GM19395 (cell line): ENCODE data around the gene TBC1D5.

Experiments used
- ATAC-seq: cut with Tn5 transposase; IDR thresholded peaks from one replicate; pipeline ENCODE4 v1.9.1; 2021; ENCODE audit warnings: mild to moderate bottlenecking, moderate library complexity; ENCODE audit not compliant: unreplicated experiment

The TBC1D5 gene

DNA sequence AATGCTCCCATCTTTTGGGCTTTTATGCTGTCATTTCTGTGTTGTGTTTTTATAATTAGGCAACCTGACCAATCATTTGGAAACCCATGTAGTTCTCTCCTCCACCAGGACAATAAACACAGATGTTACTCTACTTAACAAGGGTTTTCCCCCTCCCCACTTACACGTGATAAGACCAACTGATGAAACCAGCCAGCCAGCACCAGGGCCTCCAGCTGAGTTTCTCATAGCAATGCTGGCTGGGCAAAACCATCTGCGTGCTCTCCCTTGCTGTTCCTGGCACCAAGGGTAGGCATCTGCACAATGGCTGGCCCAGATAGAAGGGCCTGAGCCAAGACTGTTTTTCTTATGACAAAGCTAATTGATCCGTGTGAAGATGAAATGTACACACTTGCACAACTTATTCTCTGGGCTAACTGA, 547.2 kb downstream of the TBC1D5 start:
- ATAC-seq: peak; percentile 88

DNA sequence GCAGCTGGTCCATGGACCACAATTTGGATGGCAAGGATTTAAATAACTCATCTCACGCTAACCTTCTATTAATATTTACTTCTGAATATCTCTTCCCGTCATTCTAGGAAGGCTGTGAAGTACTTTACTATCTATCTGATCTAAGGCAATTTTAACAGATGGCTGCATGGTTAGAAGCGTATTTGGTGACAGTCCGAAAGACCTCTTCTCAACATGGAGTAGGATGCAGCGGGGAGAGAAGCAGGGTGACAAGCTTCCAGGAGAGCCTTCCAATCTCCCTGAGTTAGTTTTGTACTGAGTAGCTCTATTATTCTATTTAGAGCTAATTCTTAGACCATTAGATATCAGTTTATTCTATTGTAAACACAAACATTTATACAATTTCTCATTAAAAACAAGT, 548.3 kb downstream of the TBC1D5 start:
- ATAC-seq: no peak

DNA sequence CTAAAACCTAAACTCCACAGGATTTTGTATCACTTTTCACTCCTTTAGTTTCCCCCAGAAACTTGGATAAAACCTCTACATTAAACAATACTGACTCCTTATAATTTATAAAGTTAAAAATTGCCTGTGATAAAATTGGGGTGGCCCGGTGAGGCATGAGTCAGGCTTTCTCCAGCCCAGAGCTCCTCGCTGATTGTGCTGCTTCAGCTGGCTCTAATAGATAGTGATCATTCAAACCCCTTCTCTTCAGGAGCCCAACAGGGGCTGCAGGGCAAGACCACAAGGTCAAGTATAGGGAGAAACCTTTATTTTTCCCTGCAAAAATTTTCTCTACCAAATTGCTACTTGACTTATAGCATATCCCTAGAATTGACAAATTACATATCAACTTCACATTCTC, 549.4 kb downstream of the TBC1D5 start:
- no peak for ATAC-seq

DNA sequence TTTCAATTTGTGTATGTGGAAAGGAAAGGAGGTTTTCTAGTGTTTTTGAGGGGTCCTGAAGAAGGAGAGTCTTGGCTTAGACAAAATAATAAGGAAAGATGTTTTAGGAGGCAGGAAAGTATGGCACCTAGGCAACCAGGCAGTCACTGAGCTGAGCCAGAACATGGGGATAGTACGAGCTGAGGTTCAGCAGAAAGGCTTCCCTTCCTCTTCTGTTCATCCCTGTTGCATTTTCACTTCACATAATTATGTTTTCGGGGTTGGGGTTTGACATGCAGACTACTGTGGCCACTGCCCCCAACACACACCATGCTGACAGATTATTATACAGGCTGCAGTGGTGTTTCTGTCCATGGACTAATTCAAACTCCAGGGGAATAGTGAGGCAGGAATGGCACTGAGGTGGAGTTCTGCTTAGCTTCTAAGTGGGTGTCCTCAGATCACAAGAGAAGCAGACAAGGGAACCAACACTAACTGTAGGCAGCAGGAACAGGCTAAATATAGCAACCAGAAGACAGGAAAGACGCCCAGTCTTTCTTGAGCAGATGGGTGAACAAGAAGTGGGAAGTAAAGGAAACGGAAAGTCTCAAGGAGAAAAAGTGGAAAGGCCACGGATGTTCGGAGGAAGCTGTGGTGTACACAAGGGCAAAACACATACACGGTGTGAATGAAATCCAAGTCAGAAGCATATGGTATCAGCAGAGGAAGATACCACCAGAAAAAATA, 551.9 kb downstream of the TBC1D5 start:
- ATAC-seq: peak; percentile 58

DNA sequence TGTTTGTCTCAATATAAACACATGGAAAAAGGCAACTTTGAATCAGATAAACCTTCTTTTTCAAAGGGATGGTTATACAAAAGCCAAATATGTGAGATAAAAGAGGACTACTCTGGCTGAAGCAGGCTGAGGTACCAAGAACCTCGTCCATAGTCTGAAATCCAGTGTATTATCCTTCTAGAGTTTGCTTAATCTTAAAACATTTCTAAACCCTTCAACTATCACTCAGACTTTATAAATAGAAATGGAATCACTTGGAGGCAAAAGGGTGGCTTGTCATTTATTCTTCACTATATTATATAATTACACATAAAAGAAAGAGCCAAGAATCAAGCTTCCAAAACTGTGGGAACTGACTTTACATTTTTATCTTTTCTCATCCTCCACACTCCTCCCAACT, 554.1 kb downstream of the TBC1D5 start:
- ATAC-seq: no peak

DNA sequence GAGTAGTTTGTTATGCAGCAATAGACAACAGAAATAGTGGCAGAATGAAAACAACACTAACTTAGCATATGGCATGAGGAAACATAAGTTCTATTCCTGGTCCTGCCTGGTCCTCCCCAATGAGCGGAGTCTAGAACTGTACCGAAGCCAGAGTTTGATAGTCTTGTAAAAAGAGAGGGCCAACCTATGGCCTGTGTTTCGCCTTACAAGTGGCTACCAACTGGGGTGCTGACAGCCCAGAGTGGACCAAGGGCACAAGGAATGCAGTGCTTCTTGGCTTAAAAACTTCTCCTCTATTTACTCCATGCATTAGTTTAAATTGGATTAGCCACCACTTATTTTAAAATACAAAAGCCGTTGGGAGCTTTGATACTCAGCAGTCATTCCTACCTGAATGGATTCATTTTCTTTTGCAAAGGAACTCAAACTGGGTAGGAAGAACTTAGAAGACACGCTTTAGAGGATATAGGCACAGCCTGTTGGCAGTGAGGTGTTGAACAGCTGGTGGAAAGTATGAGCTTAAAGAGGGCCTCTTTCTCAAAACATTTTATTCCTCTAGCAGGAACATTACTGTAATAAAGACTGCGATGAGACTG, 554.7 kb downstream of the TBC1D5 start:
- no peak for ATAC-seq

DNA sequence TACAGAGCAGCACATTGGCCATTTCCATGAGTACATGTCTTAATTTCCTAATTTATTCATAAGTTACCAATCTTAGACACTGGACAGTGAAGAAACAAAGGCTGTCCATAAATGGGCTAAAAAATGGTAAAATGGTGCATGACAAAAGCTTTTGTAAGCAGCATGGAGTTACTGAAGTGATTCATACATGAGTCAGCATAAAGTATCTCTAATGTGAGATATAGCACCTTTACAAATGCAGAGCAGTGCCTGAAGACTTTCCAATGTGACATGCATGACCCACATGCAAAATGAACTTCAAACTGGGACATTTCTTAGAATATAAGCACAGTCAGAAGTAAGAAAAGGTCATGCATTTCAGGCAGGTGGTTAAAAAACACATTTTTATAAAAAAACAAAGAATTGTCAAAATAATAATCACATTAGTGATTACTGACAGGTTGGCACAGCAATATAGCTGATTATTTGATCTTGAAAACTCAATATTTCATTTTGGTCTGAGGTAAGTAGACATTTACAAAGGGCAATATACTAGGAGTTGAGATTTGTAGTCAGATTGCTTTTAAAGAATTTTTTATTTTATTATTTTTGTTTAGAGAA, 558.4 kb downstream of the TBC1D5 start:
- no peak for ATAC-seq

DNA sequence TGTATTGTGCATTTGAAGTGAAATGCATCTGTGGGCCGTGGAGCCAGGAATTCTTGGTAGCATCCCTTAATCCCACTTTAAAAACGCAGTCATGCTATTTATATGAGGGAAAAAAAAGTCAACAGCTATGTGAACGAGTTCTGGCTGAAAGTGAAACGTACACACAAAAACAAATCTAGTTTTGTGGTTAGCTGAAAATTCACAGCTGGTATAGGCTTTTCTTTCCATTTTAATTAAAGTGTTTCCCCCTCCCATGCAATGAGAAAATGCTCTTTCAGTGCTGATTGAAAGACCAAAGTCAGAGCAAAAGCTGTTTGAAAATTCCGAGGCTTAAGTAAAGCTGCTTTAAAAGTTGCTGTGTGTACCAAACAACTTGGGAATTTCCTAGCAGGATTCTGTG, 560.3 kb downstream of the TBC1D5 start:
- ATAC-seq: peak; percentile 78

DNA sequence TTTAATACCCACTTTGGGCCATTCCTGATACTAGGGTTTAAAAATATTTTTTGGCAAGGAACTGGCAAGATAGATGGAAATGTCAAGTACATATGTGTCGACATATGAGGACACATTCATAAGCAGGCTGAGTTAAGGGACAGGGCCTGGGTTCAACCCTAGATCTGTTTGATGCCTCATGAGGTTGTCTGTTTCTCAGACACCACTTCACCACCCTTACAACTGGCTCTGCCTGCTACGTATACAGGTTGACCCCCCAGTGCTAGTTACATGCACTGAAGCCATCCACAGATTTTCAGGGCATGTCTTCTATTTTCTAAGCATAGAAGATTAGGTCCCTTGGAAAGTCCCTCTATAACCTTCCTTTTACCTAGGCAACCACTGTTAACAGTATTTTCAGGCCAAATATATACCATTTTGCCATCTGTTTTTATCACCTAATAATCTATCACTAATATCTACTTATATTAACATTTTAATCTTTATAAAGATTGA, 561.0 kb downstream of the TBC1D5 start:
- ATAC-seq: no peak

DNA sequence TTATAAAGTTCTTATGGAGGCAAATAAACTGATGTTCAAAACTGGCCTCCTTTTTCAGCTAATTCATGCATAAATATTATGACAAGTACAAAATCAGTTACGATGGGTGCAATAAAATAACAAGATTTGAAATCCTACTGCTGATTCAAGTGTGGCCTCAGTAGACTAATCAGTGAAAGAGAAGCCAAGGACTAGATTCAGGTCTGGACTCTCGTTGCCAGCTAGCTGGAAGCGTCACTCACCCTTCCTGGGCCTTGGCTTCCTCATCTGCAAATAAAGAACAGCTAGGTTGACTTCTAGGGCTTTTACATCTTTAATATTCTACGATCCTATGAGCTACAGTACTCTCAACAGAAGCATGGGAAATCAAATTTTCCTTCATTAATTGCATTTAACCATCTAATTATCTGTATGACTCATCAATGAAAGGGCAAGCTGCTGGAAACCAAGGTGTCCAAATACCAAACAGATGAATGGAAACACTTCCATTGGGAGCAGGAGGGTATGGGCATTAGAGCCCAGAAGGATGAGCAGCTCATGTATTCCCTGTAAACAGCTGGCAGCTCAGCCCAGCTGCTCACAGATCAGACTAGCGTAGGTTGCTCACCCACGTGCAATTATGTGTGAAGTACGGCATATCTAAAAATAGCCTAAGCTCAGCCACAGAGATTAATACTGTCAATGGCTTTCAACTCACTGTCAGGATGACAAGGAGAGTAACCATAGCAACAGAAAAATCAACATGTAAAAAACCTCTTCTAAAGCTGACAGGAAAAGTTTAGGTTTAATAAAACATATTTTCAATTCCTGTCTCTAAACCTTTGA, 562.8 kb downstream of the TBC1D5 start:
- ATAC-seq: peak; percentile 75

DNA sequence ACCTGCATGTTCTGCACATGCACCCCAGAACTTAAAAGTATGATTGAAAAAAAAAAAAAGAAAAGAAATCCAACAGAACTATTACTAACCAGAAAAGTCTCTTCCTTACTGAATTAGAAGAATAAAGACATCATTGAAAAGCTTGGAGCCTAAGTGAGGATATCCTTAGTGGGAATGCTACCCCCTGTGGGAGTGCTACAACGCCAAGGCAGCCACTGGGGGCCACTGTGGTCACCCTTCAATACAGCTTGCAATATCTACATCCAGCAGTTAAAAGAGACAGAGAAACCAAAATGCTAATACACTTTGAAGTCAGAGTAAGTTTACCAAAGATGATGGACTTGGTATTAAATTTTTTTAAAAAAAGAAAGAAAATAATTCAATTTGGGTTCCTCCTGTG, 565.7 kb downstream of the TBC1D5 start:
- ATAC-seq: no peak

DNA sequence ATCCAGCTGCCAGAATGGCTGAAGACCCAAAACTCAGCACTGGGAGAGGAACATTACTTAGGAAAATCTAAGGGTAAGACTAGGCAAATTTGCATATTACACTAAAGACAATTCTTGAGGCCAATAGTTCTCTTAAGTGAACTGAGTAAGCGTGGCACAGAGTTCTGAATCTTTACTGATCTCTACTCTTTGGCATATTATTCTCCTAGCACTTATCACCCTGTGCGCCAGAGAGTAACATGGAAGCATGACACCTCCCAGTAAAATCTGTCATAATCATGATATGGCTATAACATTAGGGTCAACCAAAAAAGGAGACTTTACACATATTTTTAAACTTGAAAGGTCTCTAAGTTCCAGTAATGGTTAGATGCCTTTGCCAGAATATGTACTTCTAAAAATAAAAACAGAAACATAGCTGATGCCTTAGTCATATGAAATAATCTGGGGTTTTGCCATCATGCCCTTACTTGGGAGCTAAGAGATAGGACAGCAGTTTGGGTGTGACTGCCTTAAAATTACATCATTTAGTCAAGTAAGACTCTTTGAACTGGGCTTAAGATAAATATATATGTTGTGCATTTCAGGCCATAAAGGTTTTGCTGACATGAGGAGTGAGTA, 567.1 kb downstream of the TBC1D5 start:
- ATAC-seq: no peak

DNA sequence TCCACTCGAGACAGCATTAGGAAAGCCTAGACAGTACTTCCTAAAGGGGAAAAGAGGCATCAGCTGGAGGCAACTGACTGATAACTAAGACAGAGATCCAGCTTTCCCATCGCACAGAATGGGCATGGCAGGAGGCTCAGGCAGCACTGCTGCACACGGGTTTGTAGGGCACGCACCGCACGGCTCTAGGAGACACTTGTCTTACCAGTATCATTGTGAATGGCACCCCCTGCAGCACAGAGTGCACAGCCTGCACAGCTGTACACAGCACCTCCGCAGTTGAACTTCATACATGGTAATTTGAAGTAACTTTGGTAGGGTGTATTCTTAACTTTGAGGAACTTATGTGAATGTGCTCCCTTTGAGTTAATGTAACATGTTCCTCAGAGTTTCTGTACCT, 576.1 kb downstream of the TBC1D5 start:
- no peak for ATAC-seq

DNA sequence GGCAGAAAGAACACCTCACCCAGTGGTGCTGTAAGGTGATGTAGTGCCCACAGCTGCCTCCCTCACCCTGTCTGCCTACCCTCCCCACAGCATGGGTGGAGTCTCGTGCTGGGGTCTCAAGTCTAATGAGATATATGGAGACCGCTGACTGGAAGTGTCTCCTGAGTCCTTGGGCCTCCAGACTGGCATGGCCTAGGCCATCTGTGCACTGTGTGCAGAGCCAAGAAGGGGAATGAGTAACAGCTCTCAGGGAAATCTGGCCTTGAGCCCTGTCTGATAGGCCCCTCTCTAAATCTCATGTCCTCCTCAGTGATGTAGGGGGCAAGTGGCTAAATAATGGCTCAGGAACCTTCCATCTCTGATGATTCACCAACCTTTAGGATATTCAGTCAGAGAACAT, 580.3 kb downstream of the TBC1D5 start:
- ATAC-seq: no peak

DNA sequence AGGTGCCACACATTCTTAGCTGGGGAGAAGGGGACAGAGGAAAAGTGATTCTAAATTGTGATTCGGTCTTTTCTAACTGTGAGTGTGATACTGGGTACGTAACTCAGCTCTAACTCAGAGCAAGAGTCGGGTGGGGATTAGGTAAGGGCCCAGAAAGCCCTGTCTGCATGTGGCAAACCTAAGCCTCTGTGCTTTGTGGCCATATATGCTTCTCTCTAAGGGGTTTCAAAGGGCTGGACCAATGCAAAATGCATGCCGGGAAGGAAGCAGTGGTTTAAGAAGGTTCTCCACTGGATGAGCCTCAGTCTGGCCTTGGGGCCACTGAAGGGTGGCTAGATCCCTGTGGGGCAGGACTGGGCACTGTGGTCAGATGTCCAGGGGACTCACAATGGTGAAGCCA, 581.8 kb downstream of the TBC1D5 start:
- no peak for ATAC-seq

DNA sequence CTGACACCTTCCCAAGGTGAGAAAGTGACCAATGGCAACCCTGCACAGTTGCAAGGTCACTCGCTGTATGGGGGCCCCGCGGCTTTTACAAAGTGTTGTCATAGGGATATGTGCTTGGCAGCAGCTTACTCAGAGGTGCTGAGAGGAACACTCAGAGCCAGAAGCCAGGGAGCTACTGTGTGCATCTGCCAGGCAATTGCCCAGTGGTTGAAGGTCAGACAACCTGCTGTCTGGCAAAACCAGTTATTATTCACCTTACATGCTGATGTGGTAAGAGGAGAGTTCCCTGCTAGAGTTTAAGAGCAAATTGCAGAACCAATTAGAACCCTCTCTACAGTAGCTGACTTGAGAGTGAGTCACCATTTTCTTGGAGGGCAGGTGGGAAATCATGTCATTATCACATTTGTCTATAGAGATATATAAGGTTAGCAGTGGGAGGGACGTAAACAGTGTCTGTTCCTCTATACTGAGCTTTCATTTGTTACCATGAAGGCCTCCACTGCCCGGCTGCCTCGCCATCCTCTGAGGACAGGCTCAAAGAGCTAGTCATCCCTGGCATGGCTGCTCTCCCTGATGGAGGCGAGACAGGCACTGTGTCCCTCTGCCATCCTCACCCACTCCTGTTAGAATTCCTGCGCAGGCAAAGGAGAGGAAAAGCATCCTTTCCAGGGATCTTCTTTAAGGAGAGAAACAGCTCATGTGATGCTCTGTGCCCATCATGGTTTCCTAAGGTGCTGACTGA, 583.3 kb downstream of the TBC1D5 start:
- ATAC-seq: no peak

DNA sequence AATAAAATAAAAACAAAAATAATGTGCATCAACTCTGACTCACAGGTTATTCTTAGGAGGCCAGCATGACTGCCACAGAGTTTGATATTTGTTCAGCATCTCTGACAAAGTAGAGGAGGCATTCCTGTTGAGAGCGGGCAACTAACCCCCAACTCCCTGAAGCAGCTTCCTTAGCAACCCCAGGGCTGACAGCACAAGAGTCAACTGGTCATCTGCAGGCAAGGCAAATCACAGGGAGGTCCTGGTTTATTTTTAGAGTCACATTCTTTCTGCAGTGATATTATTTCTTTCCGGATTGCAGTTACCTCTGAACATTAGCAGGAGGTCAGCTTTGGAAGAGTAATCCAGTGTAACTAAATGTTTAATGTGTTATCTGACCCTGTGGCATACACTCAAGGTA, 584.7 kb downstream of the TBC1D5 start:
- no peak for ATAC-seq

DNA sequence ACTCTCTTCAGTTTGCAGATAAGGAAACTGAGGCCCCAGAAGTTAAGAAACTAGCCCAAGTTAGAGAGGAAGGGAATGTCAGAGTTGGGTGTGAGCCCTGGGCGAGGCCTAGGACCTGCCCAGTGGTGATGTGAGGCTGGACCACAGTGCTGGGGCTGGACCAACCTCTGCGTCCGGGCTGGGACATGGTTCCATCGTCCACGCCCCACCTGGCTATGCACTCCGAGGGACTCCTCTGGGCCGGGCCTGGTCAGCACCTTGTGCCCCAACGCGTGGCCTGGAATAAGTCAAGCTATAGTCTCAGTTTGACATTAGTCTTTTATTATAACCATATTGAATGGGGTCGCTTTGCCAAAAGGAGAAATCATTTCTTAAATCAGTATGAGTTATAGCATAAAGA, 585.6 kb downstream of the TBC1D5 start:
- no peak for ATAC-seq

DNA sequence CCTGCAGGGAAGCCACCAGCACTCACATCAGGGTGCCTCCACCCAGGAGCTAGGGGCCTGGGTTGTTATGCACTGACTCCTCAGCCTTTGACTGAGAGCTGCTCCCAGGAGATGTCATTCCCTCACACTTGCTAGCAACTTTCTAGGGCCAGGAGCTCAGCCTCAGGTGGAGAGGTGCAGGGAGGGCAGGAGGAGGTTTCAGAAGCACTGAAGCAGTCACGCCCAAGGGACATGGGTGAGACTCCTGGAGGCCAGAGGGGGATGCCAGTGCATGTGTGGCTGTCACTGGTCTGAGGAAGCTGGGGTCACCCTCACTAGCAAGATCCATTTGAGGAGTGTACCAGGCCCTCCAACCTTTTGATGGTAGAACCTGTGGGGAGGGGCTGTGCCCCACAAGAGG, 586.5 kb downstream of the TBC1D5 start:
- no peak for ATAC-seq

DNA sequence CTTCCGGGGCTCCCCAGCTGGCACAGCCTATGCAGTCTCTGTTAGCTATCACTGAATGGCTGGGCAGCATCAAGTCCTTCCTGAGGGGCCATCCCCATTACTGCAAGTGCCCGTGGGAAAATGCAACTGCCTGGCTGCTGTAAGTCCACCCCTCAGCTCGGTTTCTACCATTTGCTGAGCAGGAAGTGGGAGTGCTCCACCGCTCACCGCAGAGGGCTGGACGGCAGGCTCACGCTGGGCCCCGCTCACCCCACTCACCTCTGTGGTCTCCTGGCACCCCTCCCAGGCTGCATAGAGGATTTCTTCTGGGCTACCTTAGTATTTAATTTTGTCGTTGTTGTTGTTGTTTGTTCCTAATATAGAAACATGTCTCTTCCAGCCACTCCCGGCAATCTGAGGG, 587.5 kb downstream of the TBC1D5 start:
- no peak for ATAC-seq
